K562 (cell line): ENCODE measurements around the gene LRRC41. TPM values are rescaled to one million over a fixed set of nuclear protein-coding genes. Genes with fewer than 3 reads are reported as not detected.

Experiments
- DNMT1 ChIP-seq: fragments of 450-650 bp; IDR thresholded peaks from 2 replicates; pipeline ENCODE4 v1.6.1; 2016; ENCODE audit warnings: antibody characterized with exemption, mild to moderate bottlenecking
- E2F3 ChIP-seq: fragments of 250-450 bp; sonication (Bioruptor Pico); IDR thresholded peaks from 2 replicates; pipeline ENCODE4 v1.4.0; 2020; ENCODE audit warnings: mild to moderate bottlenecking
- ETS2 ChIP-seq: IDR thresholded peaks from 2 replicates; pipeline ENCODE4 v1.6.1; 2016; ENCODE audit warnings: borderline replicate concordance, missing genetic modification characterization, mild to moderate bottlenecking, moderate library complexity, missing compliant biosample characterization; ENCODE audit not compliant: poor library complexity, severe bottlenecking
- FOXP1 ChIP-seq: sonication (generic); formaldehyde crosslinking; IDR thresholded peaks from 2 replicates; pipeline ENCODE4 v1.8.0; 2022; ENCODE audit warnings: mild to moderate bottlenecking, missing genetic modification reagents
- HDAC3 ChIP-seq: fragments of 450-650 bp; IDR thresholded peaks from 2 replicates; pipeline ENCODE4 v1.6.1; 2018; ENCODE audit warnings: borderline replicate concordance, mild to moderate bottlenecking, moderate library complexity; ENCODE audit not compliant: partially characterized antibody
- HES1 ChIP-seq: fragments of 450-650 bp; IDR thresholded peaks from 2 replicates; pipeline ENCODE4 v1.6.1; 2016; ENCODE audit warnings: low read depth, mild to moderate bottlenecking, moderate library complexity
- SETDB1 ChIP-seq: IDR thresholded peaks from one replicate; pipeline ENCODE4 v1.6.1; 2012; ENCODE audit warnings: low read length, control low read depth, inconsistent platforms
- SP2 ChIP-seq: IDR thresholded peaks from 2 replicates; pipeline ENCODE4 v1.6.1; 2011; ENCODE audit warnings: mild to moderate bottlenecking, low read depth, low read length, moderate library complexity; ENCODE audit not compliant: poor library complexity, severe bottlenecking; ENCODE audit errors: extremely low read depth
- SPI1 ChIP-seq: IDR thresholded peaks from 2 replicates; pipeline ENCODE4 v1.6.1; 2011; ENCODE audit warnings: low read depth, low read length, control low read depth, borderline replicate concordance
- U2AF2 ChIP-seq: fragments of 200-400 bp; formaldehyde crosslinking; optimal IDR thresholded peaks from 2 replicates; pipeline ENCODE3; 2017; ENCODE audit warnings: low read depth, mild to moderate bottlenecking, low read length
- ZNF354B ChIP-seq: fragments of 250-450 bp; sonication (Bioruptor Pico); IDR thresholded peaks from 2 replicates; pipeline ENCODE4 v1.4.0; 2020
- ZNF639 ChIP-seq, 2 experiments: fragments of 200-800 bp in 1 of 2; sonication (Bioruptor generic) in 1 of 2; sonication (generic) in 1 of 2; formaldehyde crosslinking in 1 of 2; IDR thresholded peaks in 1 of 2; conservative IDR thresholded peaks in 1 of 2; 2 replicates each; pipeline versions ENCODE4 v1.5.0 to v1.6.1; 2016 to 2020; ENCODE audit warnings: missing compliant biosample characterization in 1 of 2, missing genetic modification characterization in 1 of 2, missing genetic modification reagents in 1 of 2
- ZNF668 ChIP-seq: fragments of 250-450 bp; sonication (Bioruptor Pico); IDR thresholded peaks from 2 replicates; pipeline ENCODE4 v1.8.0; 2022; ENCODE audit warnings: mild to moderate bottlenecking, inconsistent platforms
- ZSCAN32 ChIP-seq: fragments of 450-650 bp; formaldehyde crosslinking; IDR thresholded peaks from 2 replicates; pipeline ENCODE4 v1.4.0; 2020; ENCODE audit warnings: mild to moderate bottlenecking, moderate library complexity
- polyA plus RNA-seq, 8 experiments: library from polyadenylated mRNA; depleted of rRNA in 4 of 8; stranded (reverse) in 5 of 8; unstranded in 3 of 8; fragments of >200 nt; fragmentation: Nextera tagmentation in 2 of 8; fragmentation: Illumina TruSeq in 1 of 8; extraction: Ambion mirVana in 2 of 8; extraction: Trizol in 1 of 8; gene quantifications; 2 replicates each; pipeline versions ENCODE4 v1.2.1 to v1.2.3, GENCODE V29; 2011 to 2014; ENCODE audit warnings: inconsistent platforms in 1 of 8, missing spikeins in 1 of 8
- total RNA-seq, 7 experiments: library from RNA; depleted of rRNA in 6 of 7; stranded (reverse); fragments of >200 nt in 6 of 7; fragmentation: Illumina TruSeq in 2 of 7; extraction: Trizol in 2 of 7; gene quantifications; 2 replicates each; pipeline versions ENCODE4 v1.2.1 to v1.2.3, GENCODE V29; 2011 to 2021; ENCODE audit warnings: low replicate concordance in 1 of 7
- TF ChIP-seq, protein P1 (sequence below), 2 experiments: fragments of 450-650 bp; IDR thresholded peaks; 2 replicates each; pipeline ENCODE4 v1.6.1; 2016; ENCODE audit warnings: mild to moderate bottlenecking in 2 of 2, borderline replicate concordance in 1 of 2, low read depth in 1 of 2, moderate library complexity in 1 of 2
- TF ChIP-seq, protein P2 (sequence below): sonication (generic); formaldehyde crosslinking; IDR thresholded peaks from 2 replicates; pipeline ENCODE4 v1.8.0; 2023; ENCODE audit warnings: mild to moderate bottlenecking, missing genetic modification reagents

LRRC41 gene
- total and polyA plus RNA-seq, 9 of the 15 experiments (the other 6 are each of a cell fraction or from before 2014, with no cell fraction given) = 10.5 to 64.7 (median 44.2) TPM

DNA sequence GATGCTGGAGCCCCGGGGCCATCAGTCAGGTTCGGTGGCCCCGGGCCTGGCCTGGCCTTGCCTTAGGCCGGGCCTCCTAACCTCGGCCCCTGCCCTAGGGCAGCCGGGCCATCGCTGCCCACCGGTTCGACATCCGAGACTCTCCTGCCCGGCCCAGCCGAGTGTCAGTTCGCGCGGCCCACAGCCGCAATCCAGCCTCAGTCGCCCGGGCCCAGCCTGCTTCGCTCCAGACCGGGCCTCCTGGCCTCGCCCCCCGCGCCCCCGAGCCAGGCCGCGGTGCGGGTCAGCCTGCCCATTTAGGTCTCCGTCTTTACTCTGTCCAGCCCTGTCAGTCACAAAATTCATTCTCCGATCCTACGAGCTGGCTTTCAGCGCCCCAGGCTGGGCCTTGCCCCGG is 777 bp downstream of the LRRC41 start (continued):
- TF ChIP-seq FOXP1 (peak; percentile 75; the same call in 1 of the 2 replicates), SP2 (no peak), E2F3 (CRISPR knock-in tag) (peak; percentile 7; the same call in 1 of the 2 replicates), HDAC3 (no peak), HES1 (no peak), SPI1 (no peak), ZSCAN32 (CRISPR knock-in tag) (peak; percentile 22; the same call in 1 of the 2 replicates), SETDB1 (no peak), ZNF354B (CRISPR knock-in tag) (no peak), U2AF2 (no peak), DNMT1 (no peak), ZNF639 (CRISPR knock-in tag; conservative IDR thresholded peaks at IDR 0.05 in 1 of 2, IDR thresholded peaks at IDR 0.05 in 1 of 2) (0 out of 4 replicates have a peak, but pooled peaks of 1 of the 2 experiments have one; percentile 30), ETS2 (tag) (no peak), ZNF668 (CRISPR knock-in tag) (no peak)
- TF ChIP-seq, protein P1, sequence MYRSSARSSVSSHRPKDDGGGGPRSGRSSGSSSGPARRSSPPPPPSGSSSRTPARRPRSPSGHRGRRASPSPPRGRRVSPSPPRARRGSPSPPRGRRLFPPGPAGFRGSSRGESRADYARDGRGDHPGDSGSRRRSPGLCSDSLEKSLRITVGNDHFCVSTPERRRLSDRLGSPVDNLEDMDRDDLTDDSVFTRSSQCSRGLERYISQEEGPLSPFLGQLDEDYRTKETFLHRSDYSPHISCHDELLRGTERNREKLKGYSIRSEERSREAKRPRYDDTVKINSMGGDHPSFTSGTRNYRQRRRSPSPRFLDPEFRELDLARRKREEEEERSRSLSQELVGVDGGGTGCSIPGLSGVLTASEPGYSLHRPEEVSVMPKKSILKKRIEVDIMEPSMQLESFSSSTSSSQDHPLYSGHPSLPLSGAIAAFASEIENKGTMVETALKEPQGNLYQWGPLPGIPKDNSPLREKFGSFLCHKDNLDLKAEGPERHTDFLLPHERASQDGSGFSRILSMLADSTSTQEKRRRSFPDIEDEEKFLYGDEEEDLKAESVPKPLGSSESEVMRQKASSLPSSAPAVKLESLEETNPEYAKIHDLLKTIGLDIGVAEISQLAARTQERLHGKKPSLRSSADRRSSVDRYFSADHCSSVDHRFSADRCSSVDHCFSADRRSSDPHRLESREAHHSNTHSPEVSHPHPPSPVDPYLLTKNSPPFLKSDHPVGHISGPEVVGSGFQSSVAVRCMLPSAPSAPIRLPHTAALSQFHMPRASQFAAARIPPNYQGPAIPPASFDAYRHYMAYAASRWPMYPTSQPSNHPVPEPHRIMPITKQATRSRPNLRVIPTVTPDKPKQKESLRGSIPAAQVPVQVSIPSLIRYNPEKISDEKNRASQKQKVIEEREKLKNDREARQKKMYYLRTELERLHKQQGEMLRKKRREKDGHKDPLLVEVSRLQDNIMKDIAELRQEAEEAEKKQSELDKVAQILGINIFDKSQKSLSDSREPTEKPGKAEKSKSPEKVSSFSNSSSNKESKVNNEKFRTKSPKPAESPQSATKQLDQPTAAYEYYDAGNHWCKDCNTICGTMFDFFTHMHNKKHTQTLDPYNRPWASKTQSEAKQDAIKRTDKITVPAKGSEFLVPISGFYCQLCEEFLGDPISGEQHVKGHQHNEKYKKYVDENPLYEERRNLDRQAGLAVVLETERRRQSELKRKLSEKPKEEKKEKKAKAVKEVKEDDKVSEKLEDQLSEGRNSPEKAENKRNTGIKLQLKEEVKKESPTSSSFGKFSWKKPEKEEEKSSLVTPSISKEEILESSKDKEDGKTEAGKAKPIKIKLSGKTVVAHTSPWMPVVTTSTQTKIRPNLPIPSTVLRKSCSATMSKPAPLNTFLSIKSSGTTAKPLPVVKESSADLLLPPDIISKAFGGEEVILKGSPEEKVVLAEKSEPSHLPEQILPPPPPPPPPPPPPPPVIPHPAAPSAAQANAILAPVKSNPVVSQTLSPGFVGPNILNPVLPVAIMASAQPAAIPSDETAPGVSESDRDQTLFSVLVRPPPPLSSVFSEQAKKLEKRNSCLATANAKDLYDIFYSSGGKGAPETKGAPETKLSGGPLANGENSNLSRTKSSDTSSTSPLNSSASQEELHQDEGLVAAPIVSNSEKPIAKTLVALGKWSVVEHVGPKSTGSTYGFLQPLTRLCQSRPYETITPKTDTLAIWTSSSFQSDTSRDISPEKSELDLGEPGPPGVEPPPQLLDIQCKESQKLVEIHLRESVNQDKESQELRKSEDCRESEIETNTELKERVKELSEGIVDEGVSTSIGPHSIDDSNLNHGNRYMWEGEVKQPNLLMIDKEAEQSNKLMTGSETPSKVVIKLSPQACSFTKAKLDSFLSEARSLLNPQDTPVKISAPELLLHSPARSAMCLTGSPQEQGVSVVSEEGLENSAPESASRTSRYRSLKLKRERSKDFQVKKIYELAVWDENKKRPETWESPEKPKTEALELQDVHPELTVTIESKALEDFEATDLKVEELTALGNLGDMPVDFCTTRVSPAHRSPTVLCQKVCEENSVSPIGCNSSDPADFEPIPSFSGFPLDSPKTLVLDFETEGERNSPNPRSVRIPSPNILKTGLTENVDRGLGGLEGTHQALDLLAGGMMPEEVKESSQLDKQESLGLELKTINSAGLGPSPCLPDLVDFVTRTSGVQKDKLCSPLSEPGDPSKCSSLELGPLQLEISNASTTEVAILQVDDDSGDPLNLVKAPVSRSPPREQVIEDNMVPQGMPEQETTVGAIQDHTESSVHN (IDR thresholded peaks at IDR 0.05; ENCODE audit: borderline replicate concordance in 1 of 2, low read depth in 1 of 2) = no peak
- TF ChIP-seq, protein P2, sequence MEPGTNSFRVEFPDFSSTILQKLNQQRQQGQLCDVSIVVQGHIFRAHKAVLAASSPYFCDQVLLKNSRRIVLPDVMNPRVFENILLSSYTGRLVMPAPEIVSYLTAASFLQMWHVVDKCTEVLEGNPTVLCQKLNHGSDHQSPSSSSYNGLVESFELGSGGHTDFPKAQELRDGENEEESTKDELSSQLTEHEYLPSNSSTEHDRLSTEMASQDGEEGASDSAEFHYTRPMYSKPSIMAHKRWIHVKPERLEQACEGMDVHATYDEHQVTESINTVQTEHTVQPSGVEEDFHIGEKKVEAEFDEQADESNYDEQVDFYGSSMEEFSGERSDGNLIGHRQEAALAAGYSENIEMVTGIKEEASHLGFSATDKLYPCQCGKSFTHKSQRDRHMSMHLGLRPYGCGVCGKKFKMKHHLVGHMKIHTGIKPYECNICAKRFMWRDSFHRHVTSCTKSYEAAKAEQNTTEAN (CRISPR knock-in tag) = peak; percentile 2; the same call in 1 of the 2 replicates
